ENCODE measurements around the gene OSR1.
"Not testable (repeated sequence)": the region's sequence is repeated elsewhere in the genome, so short reads cannot be mapped to it uniquely, and the experiment has no call there.

The OSR1 gene

DNA sequence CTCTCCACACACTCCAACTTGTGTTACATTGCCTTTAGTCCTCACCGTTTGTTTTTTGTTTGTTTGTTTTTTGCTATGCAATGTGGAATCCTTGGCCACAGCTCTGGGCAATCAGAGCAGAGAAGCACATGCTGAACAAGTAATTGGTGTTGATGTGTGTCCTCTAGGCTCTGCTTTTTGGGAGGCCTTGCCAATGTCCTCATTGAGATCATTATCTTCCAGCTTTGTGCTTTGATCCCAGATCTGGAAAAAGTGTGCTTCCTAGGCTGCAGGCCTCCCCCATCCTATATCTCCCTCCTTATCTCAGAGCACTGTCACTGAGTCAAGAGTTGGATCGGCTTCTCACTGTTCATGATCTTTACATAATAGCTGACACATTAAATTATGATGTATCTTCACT lies 25.9 kb downstream of the OSR1 start:
- no peak for DNase-seq

DNA sequence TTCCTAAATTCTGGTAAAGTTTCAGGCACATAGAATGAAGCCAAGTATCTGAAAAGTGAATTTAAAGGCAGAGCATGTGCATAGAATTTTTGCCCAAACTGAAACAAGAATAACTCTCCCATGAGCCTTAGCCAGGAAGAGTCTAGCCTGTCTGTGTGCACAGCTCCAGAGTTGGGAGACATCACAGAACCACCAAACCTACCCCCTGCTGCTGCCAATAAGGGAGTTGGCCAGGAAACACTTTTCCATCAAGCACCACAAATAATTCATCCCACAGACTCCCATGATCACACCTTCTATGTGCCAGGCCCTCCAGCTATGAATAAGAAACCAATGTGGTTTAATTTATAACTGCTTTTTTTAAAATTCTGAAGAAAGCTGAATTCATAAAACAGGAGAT lies 27.0 kb downstream of the OSR1 start:
- no peak for DNase-seq

DNA sequence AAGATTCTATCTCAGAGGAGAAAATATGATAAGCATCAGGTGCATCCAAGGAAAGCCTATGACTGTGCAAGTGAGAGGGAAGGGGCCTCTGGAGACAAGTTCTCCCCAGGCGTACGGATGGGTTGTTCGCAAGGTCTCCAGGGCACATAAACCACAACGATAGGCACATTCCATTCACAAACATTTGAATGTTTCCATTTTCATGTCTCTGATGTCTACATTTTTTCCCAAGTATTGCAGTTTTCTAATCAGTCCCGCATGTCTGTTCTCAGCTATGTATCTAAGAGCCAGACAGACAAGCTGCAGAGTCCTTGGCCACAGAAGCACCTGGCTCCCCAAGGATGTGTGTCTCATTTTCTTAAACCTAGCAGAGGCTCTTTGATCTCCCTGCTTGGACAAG lies 28.0 kb downstream of the OSR1 start:
- no peak for DNase-seq

DNA sequence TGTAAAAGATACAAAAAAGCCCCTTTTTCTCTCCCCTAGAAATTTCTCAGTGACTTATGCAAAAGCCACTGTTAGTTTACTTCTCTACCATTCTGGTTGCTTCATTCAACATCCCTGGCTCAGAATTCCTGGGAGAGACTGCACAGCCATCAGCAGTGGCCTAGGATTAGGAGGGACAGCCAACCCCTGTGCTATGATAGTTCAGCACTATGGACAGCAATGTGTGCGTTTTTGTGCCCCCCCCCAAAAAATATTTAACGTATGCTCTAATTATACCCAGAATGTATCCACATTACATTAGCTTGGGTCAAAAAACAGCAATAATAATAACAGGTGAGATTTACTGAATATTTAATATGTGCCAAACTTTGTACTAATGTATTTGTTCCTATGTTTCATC lies 29.0 kb downstream of the OSR1 start:
- DNase-seq: no peak

DNA sequence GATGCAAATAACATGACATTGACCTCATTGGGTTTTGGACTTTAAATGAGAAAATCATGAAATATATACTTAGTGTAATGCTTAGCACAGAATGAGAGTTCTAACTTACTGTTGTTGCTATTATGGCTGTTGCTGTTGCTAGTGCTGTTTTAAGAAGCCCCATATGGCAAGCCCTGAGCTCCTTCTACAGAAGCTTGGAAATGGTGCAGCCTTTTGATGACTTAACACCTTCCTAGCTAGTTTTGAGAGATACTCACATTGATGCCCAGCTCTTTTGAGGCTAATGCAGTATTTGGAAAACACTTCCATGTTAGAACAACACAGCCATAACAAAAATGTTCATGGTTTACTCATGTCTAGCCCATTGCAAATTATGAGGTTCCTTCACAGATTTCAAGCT lies 30.9 kb downstream of the OSR1 start:
- no peak for DNase-seq

DNA sequence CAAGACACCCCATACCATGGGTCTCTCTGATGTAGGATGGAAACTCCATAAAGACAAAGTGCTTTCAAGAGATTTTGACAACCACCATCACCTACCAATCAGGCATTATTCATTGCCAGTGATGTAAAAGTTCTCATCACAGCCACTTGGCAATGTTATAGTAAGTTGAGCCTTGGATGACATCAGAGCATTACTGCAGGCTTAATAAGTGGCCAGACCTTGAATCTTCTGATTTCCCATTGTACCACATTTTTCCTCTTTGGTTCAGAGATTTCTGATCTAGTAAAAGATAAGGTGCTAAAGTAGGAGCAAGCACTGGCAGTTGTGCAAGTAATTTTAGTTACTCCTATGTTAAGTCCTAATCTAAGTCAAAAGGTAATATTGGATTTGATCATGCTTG lies 36.5 kb downstream of the OSR1 start:
- no peak for DNase-seq

DNA sequence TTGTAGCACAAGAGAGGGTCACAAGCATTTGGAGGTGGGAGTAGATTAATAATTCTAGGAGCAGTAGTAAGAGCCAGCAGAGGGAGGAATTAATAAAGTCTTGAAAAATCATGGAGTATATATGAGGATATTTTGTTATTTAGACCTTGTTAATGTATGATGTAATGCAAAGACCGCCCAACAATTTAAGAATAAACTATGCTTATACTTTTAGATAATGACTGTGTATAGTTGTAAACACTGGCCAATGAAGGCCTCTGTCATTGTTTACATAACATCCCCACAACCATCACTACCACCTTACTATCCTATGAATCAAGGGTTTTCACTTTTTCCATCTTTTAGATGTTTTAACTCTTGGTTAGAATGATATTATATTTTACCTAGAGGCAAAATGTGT lies 37.6 kb downstream of the OSR1 start:
- no peak for DNase-seq

DNA sequence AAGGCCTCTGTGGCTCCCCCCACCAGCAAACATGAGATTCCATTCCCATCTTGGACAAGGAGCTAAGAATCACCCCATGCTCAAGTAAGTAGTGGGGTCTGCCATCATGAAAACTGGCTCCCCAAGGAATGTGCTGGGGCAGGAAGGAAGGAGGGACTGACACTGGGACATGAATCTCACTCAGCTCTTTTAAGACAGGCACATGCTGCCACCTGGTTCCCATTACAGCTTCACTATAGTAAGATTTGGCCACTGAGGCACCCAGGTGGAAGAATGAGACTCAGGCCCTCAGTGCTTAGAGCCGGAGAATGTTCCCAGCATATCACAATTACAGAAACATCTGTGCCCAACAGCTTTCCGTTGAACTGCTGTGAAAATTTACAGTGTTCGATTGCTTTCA lies 38.7 kb downstream of the OSR1 start:
- no peak for DNase-seq

DNA sequence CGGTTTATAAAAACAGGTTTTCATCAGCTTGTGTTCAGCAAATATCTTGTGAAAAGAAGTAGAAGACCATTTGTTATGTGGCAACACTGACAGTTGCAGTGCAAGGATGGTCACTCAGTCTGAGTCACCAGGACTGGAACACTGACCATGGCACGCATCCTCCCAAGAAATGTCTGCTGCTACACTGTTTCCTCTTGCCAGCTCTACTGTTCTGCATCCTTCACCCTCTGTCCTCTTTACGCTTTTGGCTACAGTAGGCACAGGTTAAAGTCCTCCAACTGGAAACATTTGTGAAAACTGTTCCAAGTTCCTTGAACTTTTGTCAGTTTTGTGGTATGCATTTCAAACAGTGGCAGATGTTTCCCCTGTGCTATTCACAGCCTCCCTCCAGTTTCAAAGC lies 39.4 kb downstream of the OSR1 start:
- no peak for DNase-seq

DNA sequence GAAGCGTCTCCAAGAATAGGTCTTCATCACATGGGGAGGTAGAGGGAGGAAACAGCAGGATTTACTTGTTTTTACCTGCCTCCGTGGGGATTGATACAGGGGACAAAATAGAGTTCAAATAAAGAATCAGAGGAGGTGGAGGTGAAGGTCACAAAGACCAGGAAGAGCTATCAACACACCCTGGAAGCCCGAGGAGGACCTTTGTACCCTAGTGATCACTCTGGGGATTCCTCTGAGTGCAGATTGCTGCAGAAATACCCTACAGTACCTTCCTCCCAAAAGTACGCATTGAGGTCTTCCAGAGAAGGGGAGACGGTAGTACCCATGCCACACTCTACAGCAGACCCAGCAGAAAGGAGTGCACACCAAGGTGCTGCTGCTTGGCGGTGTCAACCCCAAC lies 44.9 kb downstream of the OSR1 start:
- DNase-seq: no peak

DNA sequence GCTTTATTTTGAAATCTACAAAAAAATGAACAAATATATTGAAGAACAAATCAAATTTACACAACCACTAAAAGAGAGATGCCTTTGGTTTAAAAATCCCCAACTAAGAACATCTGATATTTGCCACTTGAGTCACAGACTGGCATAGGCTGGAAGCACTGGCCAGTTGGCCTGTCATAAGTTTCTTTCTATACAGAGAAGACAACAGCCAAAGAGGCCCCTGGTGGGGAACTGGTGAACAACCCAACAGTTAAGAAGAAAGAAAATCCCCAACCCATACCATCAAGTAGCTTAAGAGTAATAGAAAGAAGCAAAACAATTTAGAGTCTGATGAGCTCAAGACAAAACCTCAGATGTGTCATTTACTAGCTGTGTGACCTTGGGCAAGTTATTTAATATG lies 45.5 kb downstream of the OSR1 start:
- DNase-seq: no peak

DNA sequence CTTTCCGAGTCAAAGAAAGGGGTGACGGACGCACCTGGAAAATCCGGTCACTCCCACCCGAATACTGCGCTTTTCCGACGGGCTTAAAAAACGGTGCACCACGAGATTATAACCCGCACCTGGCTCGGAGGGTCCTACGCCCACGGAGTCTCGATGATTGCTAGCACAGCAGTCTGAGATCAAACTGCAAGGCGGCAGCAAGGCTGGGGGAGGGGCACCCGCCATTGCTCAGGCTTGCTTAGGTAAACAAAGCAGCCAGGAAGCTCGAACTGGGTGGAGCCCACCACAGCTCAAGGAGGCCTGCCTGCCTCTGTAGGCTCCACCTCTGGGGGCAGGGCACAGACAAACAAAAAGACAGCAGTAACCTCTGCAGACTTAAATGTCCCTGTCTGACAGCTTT lies 52.4 kb downstream of the OSR1 start:
- not testable (repeated sequence) for DNase-seq

DNA sequence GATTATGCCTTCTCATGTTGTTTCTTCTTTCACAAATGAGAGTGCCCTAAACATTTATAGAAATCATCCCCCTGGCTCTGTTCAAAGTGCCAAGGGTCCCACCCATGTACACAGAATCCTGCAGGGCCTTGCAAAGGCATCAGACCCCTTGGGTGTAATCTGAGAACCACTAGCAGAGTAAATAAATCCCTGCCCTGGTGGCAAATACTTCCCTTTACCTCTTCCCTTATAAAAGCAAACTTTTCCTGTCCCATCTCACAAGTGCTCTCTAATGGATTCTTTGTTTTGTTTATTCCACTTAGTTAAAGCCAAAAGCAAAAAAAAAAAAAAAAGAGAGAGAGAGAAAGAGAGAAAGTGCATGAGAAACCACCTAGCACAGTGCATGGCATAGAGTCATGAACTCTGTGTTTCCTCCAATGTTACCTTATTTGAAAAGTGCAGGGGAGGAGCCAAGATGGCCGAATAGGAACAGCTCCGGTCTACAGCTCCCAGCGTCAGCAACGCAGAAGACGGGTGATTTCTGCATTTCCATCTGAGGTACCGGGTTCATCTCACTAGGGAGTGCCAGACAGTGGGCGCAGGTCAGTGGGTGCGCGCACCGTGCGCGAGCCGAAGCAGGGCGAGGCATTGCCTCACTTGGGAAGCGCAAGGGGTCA lies 52.9 kb downstream of the OSR1 start:
- DNase-seq: not testable (repeated sequence)

DNA sequence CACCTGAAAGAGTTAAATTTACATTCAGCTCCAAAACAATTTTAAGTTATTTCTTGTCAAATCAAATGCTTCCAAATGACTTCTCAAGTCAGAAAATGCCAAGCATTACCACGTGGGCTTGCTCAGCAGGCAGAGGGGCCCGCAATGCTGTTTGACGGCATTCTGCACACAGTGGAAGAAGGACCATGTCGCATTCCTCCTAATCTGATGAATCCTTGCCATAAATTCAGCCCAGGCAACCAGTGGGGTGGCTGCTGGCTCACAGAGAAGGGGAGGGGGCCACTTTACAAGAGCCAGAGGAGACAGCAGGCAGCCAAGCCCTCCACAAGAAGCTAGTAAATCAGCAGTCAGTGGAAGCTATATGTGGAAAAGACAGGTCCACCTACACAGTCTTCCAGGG lies 56.7 kb downstream of the OSR1 start:
- no peak for DNase-seq
